ENCODE measurements around the gene ACVR2B. TPM values are rescaled to one million over a fixed set of nuclear protein-coding genes. Genes with fewer than 3 reads are reported as not detected.

The ACVR2B gene
- total RNA-seq, 1 experiment from 2014 or later: 18.3 TPM

GRCh38 chr3:38541806-38542205 is 88.1 kb downstream of the ACVR2B start:
- no peaks in the 10 kb centered on the region for H3K79me2 ChIP-seq (ENCODE audit: insufficient read depth, low read length)
- H3K9me2 ChIP-seq (ENCODE audit: insufficient read depth): no peaks in the 10 kb centered on the region
- no peaks in the 10 kb centered on the region for H3K27me3 ChIP-seq (ENCODE audit: insufficient read depth, low read length)
- TF ChIP-seq SIN3A (IDR thresholded peaks at IDR 0.05; ENCODE audit: low read depth) (no peak), POLR2AphosphoS5 (IDR thresholded peaks at IDR 0.05; ENCODE audit: low read depth, low read length) (no peak), CTCF (IDR thresholded peaks at IDR 0.05 in 2 of 3, conservative IDR thresholded peaks at IDR 0.05 in 1 of 3; ENCODE audit: borderline replicate concordance in 1 of 3, insufficient read depth in 1 of 3, low read depth in 2 of 3, low read length in 2 of 3) (no peak), EZH2phosphoT487 (IDR thresholded peaks at IDR 0.05; ENCODE audit: borderline replicate concordance) (no peak), CEBPB (IDR thresholded peaks at IDR 0.05; ENCODE audit: low read depth) (no peak), JUND (IDR thresholded peaks at IDR 0.05) (no peak)
- H3K4me1 ChIP-seq (ENCODE audit: control insufficient read depth in 1 of 2, insufficient read depth in 2 of 2, low read length in 2 of 2): no peaks in the 10 kb centered on the region
- DNase-seq (ENCODE audit: low read depth, low spot score) (no peak), ATAC-seq (no peak)
- no peak overlapping the region for H3K9ac ChIP-seq (ENCODE audit: low read length)
- no peaks in the 10 kb centered on the region for H3K9me3 ChIP-seq (ENCODE audit: control insufficient read depth in 1 of 2, insufficient read depth in 1 of 2, low read depth in 1 of 2, low read length in 2 of 2)
- ChIA-PET RAD21 (ENCODE audit: low non-redundant PET in 1 of 2, low total read pairs in 2 of 2, uncharacterized antibody in 2 of 2, unreplicated experiment in 2 of 2) (no interaction called here), POLR2A (no interaction called here), CTCF (no interaction called here)
- no peaks in the 10 kb centered on the region for H3K36me3 ChIP-seq (ENCODE audit: control insufficient read depth in 1 of 2, insufficient read depth in 2 of 2, low read length in 2 of 2)
- H3K4me3 ChIP-seq (replicated peaks in 1 of 2; ENCODE audit: low read depth in 1 of 2, low read length in 2 of 2): no peak overlapping the region
- no peak overlapping the region for H2AFZ ChIP-seq (ENCODE audit: low read depth, low read length, poor library complexity, severe bottlenecking)
- BruUV-seq (replicated peaks): no TSS peak
- H3K27ac ChIP-seq (ENCODE audit: low read depth, low read length): no peak overlapping the region
- H4K20me1 ChIP-seq (ENCODE audit: insufficient read depth): no peaks in the 10 kb centered on the region
- H3K4me2 ChIP-seq (ENCODE audit: low read length): no peak overlapping the region
- intact Hi-C loops (cut with micrococcal nuclease): no loop called here

Other genes with a start within 250 kb of the ACVR2B start
- 0.47 TPM for gene SLC22A13, start 188.1 kb upstream of the ACVR2B start, total RNA-seq (2021; ENCODE audit: unreplicated experiment)
- 0.22 TPM for gene SLC22A14, start 171.6 kb upstream of the ACVR2B start, total RNA-seq (2021; ENCODE audit: unreplicated experiment)
- 14.0 TPM for gene XYLB, start 107.1 kb upstream of the ACVR2B start, total RNA-seq (2021; ENCODE audit: unreplicated experiment)
- 8.3 TPM for gene EXOG, start 42.5 kb downstream of the ACVR2B start, total RNA-seq (2021; ENCODE audit: unreplicated experiment)
- 11.5 TPM for gene SCN5A, start 195.8 kb downstream of the ACVR2B start, total RNA-seq (2021; ENCODE audit: unreplicated experiment)